SK-N-SH (cell line): ENCODE data around the gene CACNG3. TPM values are rescaled to one million over a fixed set of nuclear protein-coding genes. Genes with fewer than 3 reads are reported as not detected.

Source experiments
- CTCF ChIA-PET: fragments of 300-600, 350-600 bp; formaldehyde crosslinking; extraction: SDS; loops from one replicate; lab custom pipeline; 2021; lab: Yijun Ruan, JAX
- POLR2A ChIA-PET: fragments of 350-600 bp; sonication (Branson Sonifier 250); formaldehyde crosslinking; extraction: SDS; loops from one replicate; lab custom pipeline; 2020; ENCODE audit warnings: antibody characterized with exemption, inconsistent platforms; lab: Yijun Ruan, JAX
- DNase-seq: peaks from one replicate; pipeline ENCODE4 v3.0.0; 2012
- H2AFZ ChIP-seq: fragments of 200-600 bp; sonication (generic); 2 replicates; pipeline ENCODE4 v1.8.1; 2016; ENCODE audit warnings: antibody characterized with exemption, mild to moderate bottlenecking, low read depth
- H3F3A ChIP-seq: fragments of 200-600 bp; sonication (generic); replicated peaks from 2 replicates; pipeline ENCODE3; 2016; ENCODE audit warnings: antibody characterized with exemption, mild to moderate bottlenecking; ENCODE audit not compliant: insufficient read depth
- H3K27ac ChIP-seq, 2 experiments: fragments of 200-500 bp in 1 of 2; fragments of 200-600 bp in 1 of 2; sonication (Bioruptor generic) in 1 of 2; sonication (generic), shearing (Covaris generic) in 1 of 2; 2 replicates each; pipeline versions ENCODE4 v1.5.1 to v1.6.1; 2014 to 2016; ENCODE audit warnings: low read depth in 2 of 2, inconsistent platforms in 1 of 2, low read length in 1 of 2, mild to moderate bottlenecking in 1 of 2, mixed read lengths in 1 of 2
- H3K27me3 ChIP-seq: fragments of 200-600 bp; sonication (generic), shearing (Covaris generic); 2 replicates; pipeline ENCODE4 v1.6.1; 2016; ENCODE audit warnings: mixed run types; ENCODE audit not compliant: insufficient read depth
- H3K36me3 ChIP-seq, 2 experiments: fragments of 200-500 bp in 1 of 2; fragments of 200-600 bp in 1 of 2; sonication (Bioruptor generic) in 1 of 2; sonication (generic) in 1 of 2; replicated peaks in 1 of 2; 2 replicates each; pipeline versions ENCODE3 to v1.5.1; 2014 to 2016; ENCODE audit warnings: low read length in 1 of 2, mild to moderate bottlenecking in 1 of 2; ENCODE audit not compliant: insufficient read depth in 2 of 2, control insufficient read depth in 1 of 2
- H3K4me1 ChIP-seq, 2 experiments: fragments of 200-500 bp in 1 of 2; fragments of 200-600 bp in 1 of 2; sonication (Bioruptor generic) in 1 of 2; sonication (generic), shearing (Covaris generic) in 1 of 2; 2 replicates each; pipeline versions ENCODE4 v1.5.1 to v1.6.1; 2014 to 2016; ENCODE audit warnings: low read depth in 1 of 2, low read length in 1 of 2, mixed run types in 1 of 2; ENCODE audit not compliant: insufficient read depth in 2 of 2, control insufficient read depth in 1 of 2
- H3K4me2 ChIP-seq: fragments of 200-600 bp; sonication (generic), shearing (Covaris generic); 2 replicates; pipeline ENCODE4 v1.6.1; 2017; ENCODE audit warnings: mixed run types
- H3K4me3 ChIP-seq, 2 experiments: fragments of 200-500 bp in 1 of 2; fragments of 200-600 bp in 1 of 2; sonication (Bioruptor generic) in 1 of 2; sonication (generic), shearing (Covaris generic) in 1 of 2; 2 replicates each; pipeline versions ENCODE4 v1.5.1 to v1.8.1; 2014 to 2016; ENCODE audit warnings: low read depth in 2 of 2, inconsistent platforms in 1 of 2, low read length in 1 of 2, mild to moderate bottlenecking in 1 of 2, mixed read lengths in 1 of 2, moderate library complexity in 1 of 2
- H3K79me2 ChIP-seq: fragments of 200-600 bp; sonication (generic); 2 replicates; pipeline ENCODE4 v1.8.1; 2017; ENCODE audit warnings: mild to moderate bottlenecking; ENCODE audit not compliant: insufficient read depth
- H3K9ac ChIP-seq: fragments of 200-600 bp; sonication (generic); 2 replicates; pipeline ENCODE4 v1.6.1; 2017; ENCODE audit warnings: mixed run types
- H3K9me2 ChIP-seq: fragments of 200-600 bp; sonication (generic); 2 replicates; pipeline ENCODE4 v1.6.1; 2017; ENCODE audit warnings: mixed run types
- H3K9me3 ChIP-seq: fragments of 200-600 bp; sonication (generic); 2 replicates; pipeline ENCODE4 v1.6.1; 2017; ENCODE audit warnings: mixed run types, mild to moderate bottlenecking, moderate library complexity
- H4K20me1 ChIP-seq: fragments of 200-600 bp; sonication (generic); 2 replicates; pipeline ENCODE4 v1.6.1; 2017; ENCODE audit warnings: mild to moderate bottlenecking, mixed run types; ENCODE audit not compliant: insufficient read depth
- EZH2phosphoT487 ChIP-seq: fragments of 200-600 bp; sonication (generic); IDR thresholded peaks from 2 replicates; pipeline ENCODE4 v1.6.1; 2017; ENCODE audit warnings: low read depth, mixed run types, mild to moderate bottlenecking, antibody characterized with exemption, moderate library complexity, borderline replicate concordance
- FOXJ3 ChIP-seq: sonication (generic); formaldehyde crosslinking; IDR thresholded peaks from 2 replicates; pipeline ENCODE4 v1.5.1; 2020; ENCODE audit warnings: mild to moderate bottlenecking, missing genetic modification reagents
- GABPA ChIP-seq: IDR thresholded peaks from 2 replicates; pipeline ENCODE4 v1.4.0; 2012; ENCODE audit warnings: low read depth, mild to moderate bottlenecking
- JUND ChIP-seq: IDR thresholded peaks from 2 replicates; pipeline ENCODE4 v1.4.0; 2012
- MEF2A ChIP-seq: IDR thresholded peaks from 2 replicates; pipeline ENCODE4 v1.4.0; 2012; ENCODE audit warnings: low read depth, borderline replicate concordance
- MXI1 ChIP-seq: IDR thresholded peaks from 2 replicates; pipeline ENCODE4 v1.6.1; 2012; ENCODE audit warnings: mild to moderate bottlenecking, low read depth, low read length, improper control_type of control experiment
- POLR2AphosphoS5 ChIP-seq: IDR thresholded peaks from 2 replicates; pipeline ENCODE4 v1.6.1; 2012; ENCODE audit warnings: low read depth, low read length
- RXRA ChIP-seq: IDR thresholded peaks from 2 replicates; pipeline ENCODE4 v1.4.0; 2012; ENCODE audit warnings: low read depth, mild to moderate bottlenecking, borderline replicate concordance
- SIN3A ChIP-seq: IDR thresholded peaks from 2 replicates; pipeline ENCODE4 v1.6.1; 2012; ENCODE audit warnings: low read depth, mild to moderate bottlenecking, low read length, moderate library complexity, borderline replicate concordance
- TAF1 ChIP-seq: IDR thresholded peaks from 2 replicates; pipeline ENCODE4 v1.6.1; 2012; ENCODE audit warnings: low read depth, mild to moderate bottlenecking, low read length, moderate library complexity, borderline replicate concordance
- TCF12 ChIP-seq: IDR thresholded peaks from 2 replicates; pipeline ENCODE4 v1.4.0; 2012
- TEAD4 ChIP-seq: IDR thresholded peaks from 2 replicates; pipeline ENCODE4 v1.4.0; 2012; ENCODE audit warnings: mild to moderate bottlenecking, borderline replicate concordance; ENCODE audit not compliant: insufficient read depth
- polyA plus RNA-seq, 3 experiments: library from polyadenylated mRNA; depleted of rRNA; stranded (reverse); fragments of >200 nt; gene quantifications; 2 replicates each; pipeline ENCODE4 v1.2.3, GENCODE V29; 2012
- TF ChIP-seq, protein P1 (sequence below): IDR thresholded peaks from 2 replicates; pipeline ENCODE4; 2012
- TF ChIP-seq, protein P2 (sequence below): IDR thresholded peaks from 2 replicates; pipeline ENCODE4 v1.4.0; 2012; ENCODE audit warnings: low read depth, borderline replicate concordance
- TF ChIP-seq, protein P3 (sequence below): fragments of 150-350 bp; IDR thresholded peaks from 2 replicates; pipeline ENCODE4 v1.6.1; 2017; ENCODE audit warnings: antibody characterized with exemption, low read length, low read depth, borderline replicate concordance

Gene CACNG3
- polyA plus RNA-seq, 1 of the 3 experiments (the other 2 are of a cell fraction): not detected

DNA sequence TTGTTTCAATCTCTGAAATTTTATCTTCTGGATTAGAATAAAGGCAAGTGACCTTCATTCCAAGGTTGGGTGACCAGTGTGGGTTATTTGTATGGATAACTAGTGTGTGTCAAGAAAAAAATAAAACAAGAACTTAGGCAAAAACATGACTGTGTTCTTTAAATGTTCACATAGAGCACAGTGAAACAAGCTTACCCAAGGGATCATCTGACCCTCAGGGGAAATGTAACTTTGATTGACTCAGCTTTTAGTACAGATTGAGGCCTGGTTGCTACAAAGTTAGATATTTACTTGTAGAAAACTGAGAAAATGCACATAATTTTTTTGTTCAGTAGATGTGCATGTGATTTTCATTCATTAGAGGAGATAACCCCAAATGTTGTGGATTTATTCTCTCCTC, 6.7 kb downstream of the CACNG3 start:
- POLR2A ChIA-PET: no interaction called here
- Histone ChIP-seq H3K36me3 (no peaks in the 10 kb centered on the region), H3K9me2 (no peaks in the 10 kb centered on the region), H3K9me3 (no peaks in the 10 kb centered on the region), H3K4me1 (no peaks in the 10 kb centered on the region), H3K9ac (no peak overlapping the region), H3K4me3 (no peak overlapping the region), H3K79me2 (no peaks in the 10 kb centered on the region), H3K27ac (no peak overlapping the region), H3F3A (no peaks in the 10 kb centered on the region), H2AFZ (no peak overlapping the region), H3K4me2 (no peak overlapping the region), H4K20me1 (no peaks in the 10 kb centered on the region), H3K27me3 (no peaks in the 10 kb centered on the region)
- TF ChIP-seq TAF1 (no peak), EZH2phosphoT487 (no peak), SIN3A (no peak), MXI1 (no peak), POLR2AphosphoS5 (no peak), TEAD4 (no peak), MEF2A (no peak), GABPA (no peak), FOXJ3 (CRISPR knock-in tag) (no peak), JUND (no peak), TCF12 (no peak), RXRA (no peak)
- TF ChIP-seq, protein P1, sequence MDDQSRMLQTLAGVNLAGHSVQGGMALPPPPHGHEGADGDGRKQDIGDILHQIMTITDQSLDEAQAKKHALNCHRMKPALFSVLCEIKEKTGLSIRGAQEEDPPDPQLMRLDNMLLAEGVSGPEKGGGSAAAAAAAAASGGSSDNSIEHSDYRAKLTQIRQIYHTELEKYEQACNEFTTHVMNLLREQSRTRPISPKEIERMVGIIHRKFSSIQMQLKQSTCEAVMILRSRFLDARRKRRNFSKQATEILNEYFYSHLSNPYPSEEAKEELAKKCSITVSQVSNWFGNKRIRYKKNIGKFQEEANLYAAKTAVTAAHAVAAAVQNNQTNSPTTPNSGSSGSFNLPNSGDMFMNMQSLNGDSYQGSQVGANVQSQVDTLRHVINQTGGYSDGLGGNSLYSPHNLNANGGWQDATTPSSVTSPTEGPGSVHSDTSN: no peak
- TF ChIP-seq, protein P2, sequence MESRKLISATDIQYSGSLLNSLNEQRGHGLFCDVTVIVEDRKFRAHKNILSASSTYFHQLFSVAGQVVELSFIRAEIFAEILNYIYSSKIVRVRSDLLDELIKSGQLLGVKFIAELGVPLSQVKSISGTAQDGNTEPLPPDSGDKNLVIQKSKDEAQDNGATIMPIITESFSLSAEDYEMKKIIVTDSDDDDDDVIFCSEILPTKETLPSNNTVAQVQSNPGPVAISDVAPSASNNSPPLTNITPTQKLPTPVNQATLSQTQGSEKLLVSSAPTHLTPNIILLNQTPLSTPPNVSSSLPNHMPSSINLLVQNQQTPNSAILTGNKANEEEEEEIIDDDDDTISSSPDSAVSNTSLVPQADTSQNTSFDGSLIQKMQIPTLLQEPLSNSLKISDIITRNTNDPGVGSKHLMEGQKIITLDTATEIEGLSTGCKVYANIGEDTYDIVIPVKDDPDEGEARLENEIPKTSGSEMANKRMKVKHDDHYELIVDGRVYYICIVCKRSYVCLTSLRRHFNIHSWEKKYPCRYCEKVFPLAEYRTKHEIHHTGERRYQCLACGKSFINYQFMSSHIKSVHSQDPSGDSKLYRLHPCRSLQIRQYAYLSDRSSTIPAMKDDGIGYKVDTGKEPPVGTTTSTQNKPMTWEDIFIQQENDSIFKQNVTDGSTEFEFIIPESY: no peak
- TF ChIP-seq, protein P3, sequence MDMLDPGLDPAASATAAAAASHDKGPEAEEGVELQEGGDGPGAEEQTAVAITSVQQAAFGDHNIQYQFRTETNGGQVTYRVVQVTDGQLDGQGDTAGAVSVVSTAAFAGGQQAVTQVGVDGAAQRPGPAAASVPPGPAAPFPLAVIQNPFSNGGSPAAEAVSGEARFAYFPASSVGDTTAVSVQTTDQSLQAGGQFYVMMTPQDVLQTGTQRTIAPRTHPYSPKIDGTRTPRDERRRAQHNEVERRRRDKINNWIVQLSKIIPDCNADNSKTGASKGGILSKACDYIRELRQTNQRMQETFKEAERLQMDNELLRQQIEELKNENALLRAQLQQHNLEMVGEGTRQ: no peak
- CTCF ChIA-PET: interaction anchor here (1.0 kb wide), 1 partner anchor 217 kb away, joined by 4 read pairs; no protein-coding TSS in a partner anchor
- no peak for DNase-seq
